DND-41 (cell line): ENCODE measurements around the gene HOTAIR.

Source experiments
- CTCF ChIP-seq: IDR thresholded peaks from 2 replicates; pipeline ENCODE4 v1.5.1; 2012; ENCODE audit warnings: borderline replicate concordance, low read length, moderate library complexity, mild to moderate bottlenecking; ENCODE audit not compliant: poor library complexity, severe bottlenecking; ENCODE audit errors: extremely low read depth
- EZH2 ChIP-seq: IDR thresholded peaks from 3 replicates; pipeline ENCODE4 v1.6.1; 2012; ENCODE audit warnings: borderline replicate concordance, low read depth, mild to moderate bottlenecking, moderate library complexity, low read length, inconsistent platforms; ENCODE audit not compliant: severe bottlenecking

GRCh38 chr12:53990311-53991076, 15.7 kb upstream of the HOTAIR start:
- TF ChIP-seq CTCF (no peak), EZH2 (peak; percentile 28)
